ENCODE measurements around the gene PGAP3. TPM values are rescaled to one million over a fixed set of nuclear protein-coding genes. Genes with fewer than 3 reads are reported as not detected.

PGAP3 gene
- total RNA-seq, 1 donor from 2014 or later: 21.7 TPM

GRCh38 chr17:39664581-39665561 is 23.0 kb downstream of the PGAP3 start, which contains the start of gene TCAP:
TSS of gene TCAP (plus strand) at chr17:39665349. CDS start at chr17:39665360, 11 bp downstream.
- H3K4me3 Mint-ChIP-seq: peak within 1 kb of the TSS; percentile 41
- peaks cover 49% of the 10 kb centered on the region for H3K27me3 Mint-ChIP-seq (ENCODE audit: low read depth)
- DNase-seq (ENCODE audit: low read depth, low spot score): no peak
- no peak for TF ChIP-seq CTCF (conservative IDR thresholded peaks at IDR 0.05)
- H3K27ac Mint-ChIP-seq (ENCODE audit: unreplicated experiment): no peak within 1 kb of the TSS
- H3K4me1 Mint-ChIP-seq: peaks cover 14% of the 10 kb centered on the region
- H3K36me3 Mint-ChIP-seq (ENCODE audit: low read depth): no peaks in the 10 kb centered on the region
- no peaks in the 10 kb centered on the region for H3K9me3 Mint-ChIP-seq

- no peak for DNase-seq (ENCODE audit: low read depth, low spot score)
- peaks cover 41% of the 10 kb centered on the region for H3K27me3 Mint-ChIP-seq (ENCODE audit: low read depth)
- peaks cover 14% of the 10 kb centered on the region for H3K4me1 Mint-ChIP-seq
- no peak overlapping the region for H3K27ac Mint-ChIP-seq (ENCODE audit: unreplicated experiment)
- H3K4me3 Mint-ChIP-seq: no peak overlapping the region
- no peak for TF ChIP-seq CTCF (conservative IDR thresholded peaks at IDR 0.05)
- H3K9me3 Mint-ChIP-seq: no peaks in the 10 kb centered on the region
- H3K36me3 Mint-ChIP-seq (ENCODE audit: low read depth): no peaks in the 10 kb centered on the region
These were observed 23.9 kb downstream of the PGAP3 start for GRCh38 chr17:39663688-39664580.

DNA sequence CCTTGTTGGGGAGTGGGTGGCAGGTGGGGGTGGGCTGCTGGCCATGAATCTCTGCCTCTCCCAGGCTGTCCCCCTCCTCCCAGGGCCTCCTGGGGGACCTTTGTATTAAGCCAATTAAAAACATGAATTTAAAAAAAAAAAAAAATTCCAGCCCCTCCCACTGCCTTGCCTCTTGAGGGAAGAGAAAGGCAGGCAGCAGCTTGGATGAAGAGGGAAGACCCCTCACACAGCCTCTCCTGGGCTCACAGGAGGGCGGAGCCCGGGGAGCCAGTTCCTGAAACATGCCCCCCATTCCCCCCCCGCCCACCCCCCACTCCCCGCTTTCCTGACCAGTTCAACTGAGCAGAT is 24.5 kb downstream of the PGAP3 start:
- Mint-ChIP-seq H3K27me3 (ENCODE audit: low read depth) (peaks cover 35% of the 10 kb centered on the region), H3K9me3 (no peaks in the 10 kb centered on the region), H3K4me1 (peaks cover 9% of the 10 kb centered on the region)

DNA sequence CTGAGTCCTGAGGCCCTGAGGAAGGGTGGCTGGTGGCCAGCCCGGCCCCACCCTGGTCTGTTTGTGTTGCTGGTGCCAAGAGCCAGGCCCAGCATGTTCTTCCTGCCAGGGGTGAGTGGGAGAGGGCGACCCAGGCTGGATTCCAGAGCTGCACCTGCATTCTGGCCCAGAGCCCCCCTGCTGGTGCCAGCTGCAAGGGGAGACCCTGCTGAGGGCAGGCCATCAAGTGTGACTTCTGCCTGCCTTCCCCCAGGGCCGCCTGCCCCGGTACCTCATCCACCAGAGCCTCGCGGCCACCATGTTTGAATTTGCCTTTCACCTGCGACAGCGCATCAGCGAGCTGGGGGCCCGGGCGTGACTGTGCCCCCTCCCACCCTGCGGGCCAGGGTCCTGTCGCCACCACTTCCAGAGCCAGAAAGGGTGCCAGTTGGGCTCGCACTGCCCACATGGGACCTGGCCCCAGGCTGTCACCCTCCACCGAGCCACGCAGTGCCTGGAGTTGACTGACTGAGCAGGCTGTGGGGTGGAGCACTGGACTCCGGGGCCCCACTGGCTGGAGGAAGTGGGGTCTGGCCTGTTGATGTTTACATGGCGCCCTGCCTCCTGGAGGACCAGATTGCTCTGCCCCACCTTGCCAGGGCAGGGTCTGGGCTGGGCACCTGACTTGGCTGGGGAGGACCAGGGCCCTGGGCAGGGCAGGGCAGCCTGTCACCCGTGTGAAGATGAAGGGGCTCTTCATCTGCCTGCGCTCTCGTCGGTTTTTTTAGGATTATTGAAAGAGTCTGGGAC is 25.1 kb downstream of the PGAP3 start:
- no peak for TF ChIP-seq CTCF (conservative IDR thresholded peaks at IDR 0.05)
- Mint-ChIP-seq H3K27ac (ENCODE audit: unreplicated experiment) (no peak overlapping the region), H3K4me1 (peaks cover 9% of the 10 kb centered on the region), H3K27me3 (ENCODE audit: low read depth) (peaks cover 32% of the 10 kb centered on the region), H3K36me3 (ENCODE audit: low read depth) (no peaks in the 10 kb centered on the region), H3K9me3 (no peaks in the 10 kb centered on the region), H3K4me3 (no peak overlapping the region)
- DNase-seq (ENCODE audit: low read depth, low spot score): no peak

More for the DNA sequence above, 24.5 kb downstream of the PGAP3 start:
- Mint-ChIP-seq H3K4me3 (no peak overlapping the region), H3K27ac (ENCODE audit: unreplicated experiment) (no peak overlapping the region), H3K36me3 (ENCODE audit: low read depth) (no peaks in the 10 kb centered on the region)
- no peak for DNase-seq (ENCODE audit: low read depth, low spot score)
- TF ChIP-seq CTCF (conservative IDR thresholded peaks at IDR 0.05): no peak
